SK-N-SH (cell line): ENCODE results near the gene PHOSPHO1. TPM values are rescaled to one million over a fixed set of nuclear protein-coding genes. Genes with fewer than 3 reads are reported as not detected.
"Not testable (repeated sequence)": the region's sequence is repeated elsewhere in the genome, so short reads cannot be mapped to it uniquely, and the experiment has no call there.

Experiments used
- CTCF ChIA-PET: fragments of 300-600, 350-600 bp; formaldehyde crosslinking; extraction: SDS; loops from one replicate; lab custom pipeline; 2021; lab: Yijun Ruan, JAX
- POLR2A ChIA-PET: fragments of 350-600 bp; sonication (Branson Sonifier 250); formaldehyde crosslinking; extraction: SDS; loops from one replicate; lab custom pipeline; 2020; ENCODE audit warnings: antibody characterized with exemption, inconsistent platforms; lab: Yijun Ruan, JAX
- DNase-seq: peaks from one replicate; pipeline ENCODE4 v3.0.0; 2012
- H2AFZ ChIP-seq: fragments of 200-600 bp; sonication (generic); 2 replicates; pipeline ENCODE4 v1.8.1; 2016; ENCODE audit warnings: antibody characterized with exemption, mild to moderate bottlenecking, low read depth
- H3F3A ChIP-seq: fragments of 200-600 bp; sonication (generic); replicated peaks from 2 replicates; pipeline ENCODE3; 2016; ENCODE audit warnings: antibody characterized with exemption, mild to moderate bottlenecking; ENCODE audit not compliant: insufficient read depth
- H3K27ac ChIP-seq, 2 experiments: fragments of 200-500 bp in 1 of 2; fragments of 200-600 bp in 1 of 2; sonication (Bioruptor generic) in 1 of 2; sonication (generic), shearing (Covaris generic) in 1 of 2; 2 replicates each; pipeline versions ENCODE4 v1.5.1 to v1.6.1; 2014 to 2016; ENCODE audit warnings: low read depth in 2 of 2, inconsistent platforms in 1 of 2, low read length in 1 of 2, mild to moderate bottlenecking in 1 of 2, mixed read lengths in 1 of 2
- H3K27me3 ChIP-seq: fragments of 200-600 bp; sonication (generic), shearing (Covaris generic); 2 replicates; pipeline ENCODE4 v1.6.1; 2016; ENCODE audit warnings: mixed run types; ENCODE audit not compliant: insufficient read depth
- H3K36me3 ChIP-seq, 2 experiments: fragments of 200-500 bp in 1 of 2; fragments of 200-600 bp in 1 of 2; sonication (Bioruptor generic) in 1 of 2; sonication (generic) in 1 of 2; replicated peaks in 1 of 2; 2 replicates each; pipeline versions ENCODE3 to v1.5.1; 2014 to 2016; ENCODE audit warnings: low read length in 1 of 2, mild to moderate bottlenecking in 1 of 2; ENCODE audit not compliant: insufficient read depth in 2 of 2, control insufficient read depth in 1 of 2
- H3K4me1 ChIP-seq, 2 experiments: fragments of 200-500 bp in 1 of 2; fragments of 200-600 bp in 1 of 2; sonication (Bioruptor generic) in 1 of 2; sonication (generic), shearing (Covaris generic) in 1 of 2; 2 replicates each; pipeline versions ENCODE4 v1.5.1 to v1.6.1; 2014 to 2016; ENCODE audit warnings: low read depth in 1 of 2, low read length in 1 of 2, mixed run types in 1 of 2; ENCODE audit not compliant: insufficient read depth in 2 of 2, control insufficient read depth in 1 of 2
- H3K4me2 ChIP-seq: fragments of 200-600 bp; sonication (generic), shearing (Covaris generic); 2 replicates; pipeline ENCODE4 v1.6.1; 2017; ENCODE audit warnings: mixed run types
- H3K4me3 ChIP-seq, 2 experiments: fragments of 200-500 bp in 1 of 2; fragments of 200-600 bp in 1 of 2; sonication (Bioruptor generic) in 1 of 2; sonication (generic), shearing (Covaris generic) in 1 of 2; 2 replicates each; pipeline versions ENCODE4 v1.5.1 to v1.8.1; 2014 to 2016; ENCODE audit warnings: low read depth in 2 of 2, inconsistent platforms in 1 of 2, low read length in 1 of 2, mild to moderate bottlenecking in 1 of 2, mixed read lengths in 1 of 2, moderate library complexity in 1 of 2
- H3K79me2 ChIP-seq: fragments of 200-600 bp; sonication (generic); 2 replicates; pipeline ENCODE4 v1.8.1; 2017; ENCODE audit warnings: mild to moderate bottlenecking; ENCODE audit not compliant: insufficient read depth
- H3K9ac ChIP-seq: fragments of 200-600 bp; sonication (generic); 2 replicates; pipeline ENCODE4 v1.6.1; 2017; ENCODE audit warnings: mixed run types
- H3K9me2 ChIP-seq: fragments of 200-600 bp; sonication (generic); 2 replicates; pipeline ENCODE4 v1.6.1; 2017; ENCODE audit warnings: mixed run types
- H3K9me3 ChIP-seq: fragments of 200-600 bp; sonication (generic); 2 replicates; pipeline ENCODE4 v1.6.1; 2017; ENCODE audit warnings: mixed run types, mild to moderate bottlenecking, moderate library complexity
- H4K20me1 ChIP-seq: fragments of 200-600 bp; sonication (generic); 2 replicates; pipeline ENCODE4 v1.6.1; 2017; ENCODE audit warnings: mild to moderate bottlenecking, mixed run types; ENCODE audit not compliant: insufficient read depth
- CHD2 ChIP-seq: fragments of 150-350 bp; IDR thresholded peaks from 2 replicates; pipeline ENCODE4 v1.6.1; 2018; ENCODE audit warnings: low read length; ENCODE audit not compliant: partially characterized antibody
- ELF1 ChIP-seq: IDR thresholded peaks from 2 replicates; pipeline ENCODE4 v1.4.0; 2012
- EP300 ChIP-seq, 2 experiments: IDR thresholded peaks; 2 replicates each; pipeline versions ENCODE4 v1.4.0 to v1.6.1; 2012; ENCODE audit warnings: borderline replicate concordance in 1 of 2, low read depth in 1 of 2, low read length in 1 of 2
- EZH2phosphoT487 ChIP-seq: fragments of 200-600 bp; sonication (generic); IDR thresholded peaks from 2 replicates; pipeline ENCODE4 v1.6.1; 2017; ENCODE audit warnings: low read depth, mixed run types, mild to moderate bottlenecking, antibody characterized with exemption, moderate library complexity, borderline replicate concordance
- FOXJ3 ChIP-seq: sonication (generic); formaldehyde crosslinking; IDR thresholded peaks from 2 replicates; pipeline ENCODE4 v1.5.1; 2020; ENCODE audit warnings: mild to moderate bottlenecking, missing genetic modification reagents
- FOXM1 ChIP-seq: IDR thresholded peaks from 2 replicates; pipeline ENCODE4 v1.4.0; 2012; ENCODE audit warnings: low read depth, mild to moderate bottlenecking
- MEF2A ChIP-seq: IDR thresholded peaks from 2 replicates; pipeline ENCODE4 v1.4.0; 2012; ENCODE audit warnings: low read depth, borderline replicate concordance
- NFIC ChIP-seq: IDR thresholded peaks from 2 replicates; pipeline ENCODE4 v1.4.0; 2012; ENCODE audit warnings: borderline replicate concordance
- POLR2AphosphoS5 ChIP-seq: IDR thresholded peaks from 2 replicates; pipeline ENCODE4 v1.6.1; 2012; ENCODE audit warnings: low read depth, low read length
- RFX5 ChIP-seq: IDR thresholded peaks from 2 replicates; pipeline ENCODE4 v1.6.1; 2012; ENCODE audit warnings: mild to moderate bottlenecking, improper control_type of control experiment, low read length
- RXRA ChIP-seq: IDR thresholded peaks from 2 replicates; pipeline ENCODE4 v1.4.0; 2012; ENCODE audit warnings: low read depth, mild to moderate bottlenecking, borderline replicate concordance
- SIN3A ChIP-seq: IDR thresholded peaks from 2 replicates; pipeline ENCODE4 v1.6.1; 2012; ENCODE audit warnings: low read depth, mild to moderate bottlenecking, low read length, moderate library complexity, borderline replicate concordance
- SMC3 ChIP-seq: IDR thresholded peaks from 2 replicates; pipeline ENCODE4 v1.6.1; 2012; ENCODE audit warnings: low read depth, low read length, improper control_type of control experiment
- TAF1 ChIP-seq: IDR thresholded peaks from 2 replicates; pipeline ENCODE4 v1.6.1; 2012; ENCODE audit warnings: low read depth, mild to moderate bottlenecking, low read length, moderate library complexity, borderline replicate concordance
- WGBS: methylation state at CpG from one replicate; pipeline ENCODE4 v1.1.6; 2017; ENCODE audit warnings: low lambda C conversion rate; 5-methylcytosine and 5-hydroxymethylcytosine counted together
- polyA plus RNA-seq, 3 experiments: library from polyadenylated mRNA; depleted of rRNA; stranded (reverse); fragments of >200 nt; gene quantifications; 2 replicates each; pipeline ENCODE4 v1.2.3, GENCODE V29; 2012
- TF ChIP-seq, protein P1 (sequence below): IDR thresholded peaks from 2 replicates; pipeline ENCODE4; 2012
- TF ChIP-seq, protein P2 (sequence below): fragments of 200-600 bp; sonication (generic); IDR thresholded peaks from 2 replicates; pipeline ENCODE4 v1.6.1; 2017; ENCODE audit warnings: antibody characterized with exemption, mild to moderate bottlenecking, moderate library complexity
- TF ChIP-seq, protein P3 (sequence below): IDR thresholded peaks from 2 replicates; pipeline ENCODE4 v1.4.0; 2012; ENCODE audit warnings: low read depth, borderline replicate concordance
- TF ChIP-seq, protein P4 (sequence below): IDR thresholded peaks from 2 replicates; pipeline ENCODE4 v1.4.0; 2012; ENCODE audit warnings: low read depth, borderline replicate concordance

The PHOSPHO1 gene
- polyA plus RNA-seq, 1 of the 3 experiments (the other 2 are of a cell fraction), result not detected

DNA sequence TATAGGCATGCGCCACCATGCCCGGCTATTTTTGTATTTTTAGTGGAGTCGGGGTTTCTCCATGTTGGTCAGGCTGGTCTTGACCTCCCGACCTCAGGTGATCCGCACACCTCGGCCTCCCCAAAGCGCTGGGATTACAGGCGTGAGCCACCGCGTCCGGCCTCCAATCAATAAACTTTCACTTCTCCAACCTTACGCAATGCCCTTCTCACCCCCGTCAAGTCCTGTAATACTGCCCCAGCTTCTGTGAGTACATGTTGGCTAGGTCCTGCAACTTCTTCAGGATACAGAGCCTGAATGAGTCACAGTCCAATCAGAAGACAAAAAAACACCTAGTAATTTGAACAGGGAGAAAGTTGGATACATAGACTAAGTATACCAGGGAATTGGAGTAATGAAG, 47.1 kb upstream of the PHOSPHO1 start:
- H3K79me2 ChIP-seq, result no peaks in the 10 kb centered on the region
- no peaks in the 10 kb centered on the region for H3K4me1 ChIP-seq
- H3K36me3 ChIP-seq, result no peaks in the 10 kb centered on the region
- no peaks in the 10 kb centered on the region for H3F3A ChIP-seq
- H3K27ac ChIP-seq, result no peak overlapping the region
- H3K4me3 ChIP-seq, result no peak overlapping the region
- 78% methylated on average over 13 of the region's 13 CpGs for WGBS
- ChIA-PET CTCF (interaction anchor here (0.9 to 1.9 kb wide), 3 partner anchors 13 to 50 kb away, joined by 4 to 9 read pairs (median 6); no protein-coding TSS in a partner anchor), POLR2A (no interaction called here)
- H3K4me2 ChIP-seq, result no peak overlapping the region
- H2AFZ ChIP-seq, result no peak overlapping the region
- no peaks in the 10 kb centered on the region for H4K20me1 ChIP-seq
- TF ChIP-seq CHD2 (no peak), MEF2A (no peak), FOXJ3 (CRISPR knock-in tag) (no peak), TAF1 (no peak), NFIC (no peak), RFX5 (no peak), FOXM1 (no peak), ELF1 (no peak), POLR2AphosphoS5 (no peak)
- TF ChIP-seq, protein P1, sequence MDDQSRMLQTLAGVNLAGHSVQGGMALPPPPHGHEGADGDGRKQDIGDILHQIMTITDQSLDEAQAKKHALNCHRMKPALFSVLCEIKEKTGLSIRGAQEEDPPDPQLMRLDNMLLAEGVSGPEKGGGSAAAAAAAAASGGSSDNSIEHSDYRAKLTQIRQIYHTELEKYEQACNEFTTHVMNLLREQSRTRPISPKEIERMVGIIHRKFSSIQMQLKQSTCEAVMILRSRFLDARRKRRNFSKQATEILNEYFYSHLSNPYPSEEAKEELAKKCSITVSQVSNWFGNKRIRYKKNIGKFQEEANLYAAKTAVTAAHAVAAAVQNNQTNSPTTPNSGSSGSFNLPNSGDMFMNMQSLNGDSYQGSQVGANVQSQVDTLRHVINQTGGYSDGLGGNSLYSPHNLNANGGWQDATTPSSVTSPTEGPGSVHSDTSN, result no peak
- DNase-seq, result no peak
- no peaks in the 10 kb centered on the region for H3K9me2 ChIP-seq
- no peak overlapping the region for H3K9ac ChIP-seq
- 0 out of 2 replicates have a peak, but pooled peaks cover 5% of the 10 kb centered on the region for H3K9me3 ChIP-seq
- no peaks in the 10 kb centered on the region for H3K27me3 ChIP-seq

DNA sequence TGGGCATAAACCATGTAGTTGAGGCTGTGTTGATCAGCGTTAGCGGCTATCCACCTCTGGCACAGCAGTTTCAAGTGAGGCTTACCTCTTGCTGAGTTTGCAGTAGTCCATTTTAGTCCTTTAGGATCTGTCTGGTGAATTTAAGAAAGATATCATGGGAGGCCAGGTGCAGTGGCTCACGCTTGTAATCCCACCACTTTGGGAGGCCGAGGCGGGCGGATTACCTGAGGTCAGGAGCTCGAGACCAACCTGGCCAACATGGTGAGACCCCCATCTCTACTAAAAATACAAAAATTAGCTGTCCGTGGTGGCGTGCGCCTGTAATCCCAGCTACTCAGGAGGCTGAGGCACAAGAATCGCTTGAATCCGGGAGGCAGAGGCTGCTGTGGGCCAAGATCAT, 45.4 kb upstream of the PHOSPHO1 start:
- H3K79me2 ChIP-seq, H3K4me3 ChIP-seq, H3K9me2 ChIP-seq, H3K4me2 ChIP-seq, H3K27ac ChIP-seq, H4K20me1 ChIP-seq, H3K9ac ChIP-seq, H3K9me3 ChIP-seq, H3F3A ChIP-seq, H3K27me3 ChIP-seq, H3K4me1 ChIP-seq, H3K36me3 ChIP-seq, H2AFZ ChIP-seq, POLR2A ChIA-PET, DNase-seq: not testable (repeated sequence)
- CTCF ChIA-PET, result interaction anchor here (0.9 to 1.9 kb wide), 2 partner anchors 15 to 54 kb away, joined by 3 to 9 read pairs; no protein-coding TSS in a partner anchor
- 78% methylated on average over 12 of the region's 12 CpGs for WGBS

- no peaks in the 10 kb centered on the region for H3K27me3 ChIP-seq
- no peaks in the 10 kb centered on the region for H3F3A ChIP-seq
- no peak overlapping the region for H3K9ac ChIP-seq
- CTCF ChIA-PET, result no interaction called here
- H3K9me2 ChIP-seq, result no peaks in the 10 kb centered on the region
- H4K20me1 ChIP-seq, result no peaks in the 10 kb centered on the region
- H3K9me3 ChIP-seq, result no peaks in the 10 kb centered on the region
- no peaks in the 10 kb centered on the region for H3K36me3 ChIP-seq
- WGBS, result 51% methylated on average over 5 of the region's 5 CpGs
- H3K79me2 ChIP-seq, result no peaks in the 10 kb centered on the region
- POLR2A ChIA-PET, result no interaction called here
- H3K4me2 ChIP-seq, result no peak overlapping the region
- H3K4me1 ChIP-seq, result no peaks in the 10 kb centered on the region
- DNase-seq, result no peak
- H3K27ac ChIP-seq, result no peak overlapping the region
- H3K4me3 ChIP-seq, result no peak overlapping the region
- H2AFZ ChIP-seq, result no peak overlapping the region
- TF ChIP-seq EP300 (IDR thresholded peaks at IDR 0.05; ENCODE audit: borderline replicate concordance in 1 of 2, low read depth in 1 of 2, low read length in 1 of 2), result no peak
- TF ChIP-seq EZH2phosphoT487, result no peak
- TF ChIP-seq SIN3A, result no peak
- TF ChIP-seq SMC3, result no peak
- TF ChIP-seq, protein P2, sequence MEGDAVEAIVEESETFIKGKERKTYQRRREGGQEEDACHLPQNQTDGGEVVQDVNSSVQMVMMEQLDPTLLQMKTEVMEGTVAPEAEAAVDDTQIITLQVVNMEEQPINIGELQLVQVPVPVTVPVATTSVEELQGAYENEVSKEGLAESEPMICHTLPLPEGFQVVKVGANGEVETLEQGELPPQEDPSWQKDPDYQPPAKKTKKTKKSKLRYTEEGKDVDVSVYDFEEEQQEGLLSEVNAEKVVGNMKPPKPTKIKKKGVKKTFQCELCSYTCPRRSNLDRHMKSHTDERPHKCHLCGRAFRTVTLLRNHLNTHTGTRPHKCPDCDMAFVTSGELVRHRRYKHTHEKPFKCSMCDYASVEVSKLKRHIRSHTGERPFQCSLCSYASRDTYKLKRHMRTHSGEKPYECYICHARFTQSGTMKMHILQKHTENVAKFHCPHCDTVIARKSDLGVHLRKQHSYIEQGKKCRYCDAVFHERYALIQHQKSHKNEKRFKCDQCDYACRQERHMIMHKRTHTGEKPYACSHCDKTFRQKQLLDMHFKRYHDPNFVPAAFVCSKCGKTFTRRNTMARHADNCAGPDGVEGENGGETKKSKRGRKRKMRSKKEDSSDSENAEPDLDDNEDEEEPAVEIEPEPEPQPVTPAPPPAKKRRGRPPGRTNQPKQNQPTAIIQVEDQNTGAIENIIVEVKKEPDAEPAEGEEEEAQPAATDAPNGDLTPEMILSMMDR, result no peak
- TF ChIP-seq RXRA, result no peak
- TF ChIP-seq, protein P3, sequence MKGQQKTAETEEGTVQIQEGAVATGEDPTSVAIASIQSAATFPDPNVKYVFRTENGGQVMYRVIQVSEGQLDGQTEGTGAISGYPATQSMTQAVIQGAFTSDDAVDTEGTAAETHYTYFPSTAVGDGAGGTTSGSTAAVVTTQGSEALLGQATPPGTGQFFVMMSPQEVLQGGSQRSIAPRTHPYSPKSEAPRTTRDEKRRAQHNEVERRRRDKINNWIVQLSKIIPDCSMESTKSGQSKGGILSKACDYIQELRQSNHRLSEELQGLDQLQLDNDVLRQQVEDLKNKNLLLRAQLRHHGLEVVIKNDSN, result no peak
- no peak for TF ChIP-seq NFIC
- TF ChIP-seq, protein P4, sequence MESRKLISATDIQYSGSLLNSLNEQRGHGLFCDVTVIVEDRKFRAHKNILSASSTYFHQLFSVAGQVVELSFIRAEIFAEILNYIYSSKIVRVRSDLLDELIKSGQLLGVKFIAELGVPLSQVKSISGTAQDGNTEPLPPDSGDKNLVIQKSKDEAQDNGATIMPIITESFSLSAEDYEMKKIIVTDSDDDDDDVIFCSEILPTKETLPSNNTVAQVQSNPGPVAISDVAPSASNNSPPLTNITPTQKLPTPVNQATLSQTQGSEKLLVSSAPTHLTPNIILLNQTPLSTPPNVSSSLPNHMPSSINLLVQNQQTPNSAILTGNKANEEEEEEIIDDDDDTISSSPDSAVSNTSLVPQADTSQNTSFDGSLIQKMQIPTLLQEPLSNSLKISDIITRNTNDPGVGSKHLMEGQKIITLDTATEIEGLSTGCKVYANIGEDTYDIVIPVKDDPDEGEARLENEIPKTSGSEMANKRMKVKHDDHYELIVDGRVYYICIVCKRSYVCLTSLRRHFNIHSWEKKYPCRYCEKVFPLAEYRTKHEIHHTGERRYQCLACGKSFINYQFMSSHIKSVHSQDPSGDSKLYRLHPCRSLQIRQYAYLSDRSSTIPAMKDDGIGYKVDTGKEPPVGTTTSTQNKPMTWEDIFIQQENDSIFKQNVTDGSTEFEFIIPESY, result no peak
These were observed 38.8 kb upstream of the PHOSPHO1 start for GRCh38 chr17:49269356-49269755.
